WTC11 (cell line): ENCODE data around the gene SNTN. TPM values are rescaled to one million over a fixed set of nuclear protein-coding genes. Genes with fewer than 3 reads are reported as not detected.

Experiments used
- ATAC-seq: fragments of 200-7000 bp; cut with Tn5 transposase; 2 replicates; pipeline ENCODE4 v1.10.0; 2021; ENCODE audit warnings: mild to moderate bottlenecking, moderate library complexity
- CTCF ChIA-PET: fragments of 300-600 bp; sonication (Branson Sonifier 250); formaldehyde crosslinking; loops from one replicate; lab custom pipeline; 2021; ENCODE audit warnings: antibody characterized with exemption; lab: Charles Lee
- POLR2A ChIA-PET: fragments of 350-600 bp; sonication (Branson Sonifier 250); formaldehyde crosslinking; loops from one replicate; lab custom pipeline; 2021; ENCODE audit warnings: antibody characterized with exemption; lab: Charles Lee
- DNase-seq: peaks from one replicate; pipeline ENCODE4 v3.0.0; 2021; ENCODE audit warnings: low spot score
- H3K27ac Mint-ChIP-seq: 2 replicates; pipeline ENCODE4 v1.8.0; 2021; ENCODE audit warnings: mixed read lengths
- H3K27me3 Mint-ChIP-seq: 2 replicates; pipeline ENCODE4 v1.8.0; 2021; ENCODE audit warnings: low read depth, mild to moderate bottlenecking, moderate library complexity, mixed read lengths
- H3K36me3 Mint-ChIP-seq: 2 replicates; pipeline ENCODE4 v1.8.0; 2021; ENCODE audit warnings: mixed read lengths
- H3K4me1 Mint-ChIP-seq: 2 replicates; pipeline ENCODE4 v1.8.0; 2022; ENCODE audit warnings: mixed read lengths
- H3K4me3 Mint-ChIP-seq: 2 replicates; pipeline ENCODE4 v1.8.0; 2021; ENCODE audit warnings: mild to moderate bottlenecking, moderate library complexity, mixed read lengths
- H3K9me3 Mint-ChIP-seq: 2 replicates; pipeline ENCODE4 v1.8.0; 2021; ENCODE audit warnings: mixed read lengths
- AR ChIP-seq: fragments of 250-450 bp; sonication (Bioruptor Pico); IDR thresholded peaks from 2 replicates; pipeline ENCODE4 v1.9.0; 2021; ENCODE audit warnings: mild to moderate bottlenecking
- CDX4 ChIP-seq: fragments of 250-450 bp; sonication (Bioruptor Pico); IDR thresholded peaks from 2 replicates; pipeline ENCODE4 v1.9.0; 2021; ENCODE audit warnings: moderate library complexity, mild to moderate bottlenecking, inconsistent platforms, borderline replicate concordance
- CTCF ChIP-seq: fragments of 200-600 bp; IDR thresholded peaks from 2 replicates; pipeline ENCODE4 v1.8.0; 2022; ENCODE audit warnings: antibody characterized with exemption
- ELF4 ChIP-seq: sonication (generic); formaldehyde crosslinking; IDR thresholded peaks from 2 replicates; pipeline ENCODE4 v1.8.1; 2022; ENCODE audit warnings: low read depth, mild to moderate bottlenecking, moderate library complexity, missing genetic modification reagents
- EMX1 ChIP-seq: fragments of 250-450 bp; sonication (Bioruptor Pico); IDR thresholded peaks from 2 replicates; pipeline ENCODE4 v1.8.0; 2021; ENCODE audit warnings: mild to moderate bottlenecking
- ERG ChIP-seq: fragments of 250-450 bp; sonication (Bioruptor Pico); IDR thresholded peaks from 2 replicates; pipeline ENCODE4 v1.8.0; 2021; ENCODE audit warnings: mild to moderate bottlenecking
- ETV6 ChIP-seq: sonication (generic); formaldehyde crosslinking; IDR thresholded peaks from 2 replicates; pipeline ENCODE4 v1.8.1; 2022; ENCODE audit warnings: mild to moderate bottlenecking, missing genetic modification reagents
- FOXP4 ChIP-seq: sonication (generic); formaldehyde crosslinking; IDR thresholded peaks from 2 replicates; pipeline ENCODE4 v1.8.0; 2022; ENCODE audit warnings: mild to moderate bottlenecking, missing genetic modification reagents
- HMGXB4 ChIP-seq: sonication (generic); formaldehyde crosslinking; IDR thresholded peaks from 2 replicates; pipeline ENCODE4 v1.8.1; 2023; ENCODE audit warnings: mild to moderate bottlenecking, moderate library complexity, missing genetic modification reagents
- NFE2L1 ChIP-seq: sonication (generic); formaldehyde crosslinking; IDR thresholded peaks from 2 replicates; pipeline ENCODE4 v1.8.1; 2023; ENCODE audit warnings: missing genetic modification reagents
- NFYB ChIP-seq: sonication (generic); formaldehyde crosslinking; conservative IDR thresholded peaks from 2 replicates; pipeline ENCODE4 v1.8.0; 2022; ENCODE audit warnings: low read depth, missing genetic modification reagents
- NR3C1 ChIP-seq: sonication (generic); formaldehyde crosslinking; conservative IDR thresholded peaks from 2 replicates; pipeline ENCODE4 v1.8.1; 2023; ENCODE audit warnings: low read depth, mild to moderate bottlenecking, missing genetic modification reagents
- RORB ChIP-seq: fragments of 250-450 bp; sonication (Bioruptor Pico); IDR thresholded peaks from 2 replicates; pipeline ENCODE4 v1.9.0; 2021; ENCODE audit warnings: mild to moderate bottlenecking
- TCF7 ChIP-seq: sonication (generic); formaldehyde crosslinking; IDR thresholded peaks from 2 replicates; pipeline ENCODE4 v1.8.0; 2022; ENCODE audit warnings: mild to moderate bottlenecking, low read depth, missing genetic modification reagents, moderate library complexity
- TEAD4 ChIP-seq: sonication (generic); formaldehyde crosslinking; IDR thresholded peaks from 2 replicates; pipeline ENCODE4 v1.8.0; 2022; ENCODE audit warnings: mild to moderate bottlenecking, missing genetic modification reagents
- USF1 ChIP-seq: sonication (generic); formaldehyde crosslinking; IDR thresholded peaks from 2 replicates; pipeline ENCODE4 v1.8.0; 2022; ENCODE audit warnings: mild to moderate bottlenecking, missing genetic modification reagents
- ZBTB43 ChIP-seq: sonication (generic); formaldehyde crosslinking; IDR thresholded peaks from 2 replicates; pipeline ENCODE4 v1.8.1; 2023; ENCODE audit warnings: mild to moderate bottlenecking, missing genetic modification reagents
- ZMAT4 ChIP-seq: fragments of 250-450 bp; sonication (Bioruptor Pico); IDR thresholded peaks from 2 replicates; pipeline ENCODE4 v1.9.0; 2021; ENCODE audit warnings: mild to moderate bottlenecking
- ZNF138 ChIP-seq: sonication (generic); formaldehyde crosslinking; conservative IDR thresholded peaks from 2 replicates; pipeline ENCODE4 v1.8.1; 2022; ENCODE audit warnings: mild to moderate bottlenecking, moderate library complexity, missing genetic modification reagents
- ZNF263 ChIP-seq: sonication (generic); formaldehyde crosslinking; IDR thresholded peaks from 2 replicates; pipeline ENCODE4 v1.8.1; 2022; ENCODE audit warnings: low read depth, mild to moderate bottlenecking, moderate library complexity, missing genetic modification reagents
- ZNF281 ChIP-seq: sonication (generic); formaldehyde crosslinking; IDR thresholded peaks from 2 replicates; pipeline ENCODE4 v1.8.0; 2023; ENCODE audit warnings: mild to moderate bottlenecking, missing genetic modification reagents
- ZNF416 ChIP-seq: fragments of 250-450 bp; sonication (Bioruptor Pico); IDR thresholded peaks from 2 replicates; pipeline ENCODE4 v1.9.0; 2021; ENCODE audit warnings: mild to moderate bottlenecking, inconsistent platforms
- total RNA-seq: library from RNA; stranded (reverse); gene quantifications from 3 replicates; pipeline ENCODE4 v1.2.3, GENCODE V29; 2021

Gene SNTN
- total RNA-seq, 1 experiment from 2014 or later = not detected

- TF ChIP-seq ZBTB43 (CRISPR knock-in tag) (no peak), FOXP4 (no peak), CDX4 (CRISPR knock-in tag) (no peak), TCF7 (CRISPR knock-in tag) (no peak), AR (no peak), TEAD4 (CRISPR knock-in tag) (no peak), ZNF138 (no peak), EMX1 (CRISPR knock-in tag) (no peak)
Measured at GRCh38 chr3:63607716-63608115, 44.8 kb upstream of the SNTN start (continued).

- ChIA-PET POLR2A (no interaction called here), CTCF (interaction anchor here (0.8 kb wide), 1 partner anchor 260 kb away, joined by 3 read pairs; no protein-coding TSS in a partner anchor)
- Mint-ChIP-seq H3K27me3 (no peaks in the 10 kb centered on the region), H3K27ac (no peak overlapping the region; the same call in 1 of the 2 replicates), H3K4me3 (no peak overlapping the region), H3K4me1 (peaks cover 12% of the 10 kb centered on the region), H3K9me3 (no peaks in the 10 kb centered on the region), H3K36me3 (no peaks in the 10 kb centered on the region)
- ATAC-seq = no peak
- no peak for DNase-seq
- TF ChIP-seq ERG (CRISPR knock-in tag) (no peak), CTCF (no peak), ZMAT4 (CRISPR knock-in tag) (no peak), NR3C1 (no peak), NFYB (CRISPR knock-in tag) (no peak), ZNF281 (no peak), USF1 (CRISPR knock-in tag) (no peak), ZNF263 (no peak), ZNF416 (CRISPR knock-in tag) (no peak), ELF4 (CRISPR knock-in tag) (no peak), NFE2L1 (CRISPR knock-in tag) (no peak), HMGXB4 (CRISPR knock-in tag) (no peak), ETV6 (CRISPR knock-in tag) (no peak), RORB (no peak)
Measured at GRCh38 chr3:63609408-63609807, 43.1 kb upstream of the SNTN start.
